ENCODE measurements around the gene PGLYRP2. TPM values are rescaled to one million over a fixed set of nuclear protein-coding genes. Genes with fewer than 3 reads are reported as not detected.

The PGLYRP2 gene
- total RNA-seq, 3 donors from 2014 or later, result 5.6 to 6.2 TPM; not detected in 1

- Histone ChIP-seq H3K27ac (no peak overlapping the region), H3K36me3 (no peaks in the 10 kb centered on the region), H3K4me1 (no peaks in the 10 kb centered on the region), H3K9me3 (no peaks in the 10 kb centered on the region), H3K4me3 (no peak overlapping the region), H3K27me3 (no peaks in the 10 kb centered on the region)
- DNase-seq (ENCODE audit: low spot score in 2 of 2), result no peak
- intact Hi-C loops (cut with DNase I; ENCODE audit: low total_unique reads), result no loop called here
- TF ChIP-seq CTCF (IDR thresholded peaks at IDR 0.05) (no peak), POLR2AphosphoS5 (IDR thresholded peaks at IDR 0.05) (no peak), POLR2A (IDR thresholded peaks at IDR 0.05) (no peak)
Measured at GRCh38 chr19:15501596-15501995, 22.3 kb upstream of the PGLYRP2 start.

- Histone ChIP-seq H3K4me3 (no peak overlapping the region), H3K9me3 (no peaks in the 10 kb centered on the region), H3K27me3 (no peaks in the 10 kb centered on the region), H3K27ac (no peak overlapping the region), H3K36me3 (no peaks in the 10 kb centered on the region), H3K4me1 (no peaks in the 10 kb centered on the region)
- intact Hi-C loops (cut with DNase I; ENCODE audit: low total_unique reads), result no loop called here
- DNase-seq (ENCODE audit: low spot score in 2 of 2), result no peak
- TF ChIP-seq CTCF (IDR thresholded peaks at IDR 0.05) (no peak), POLR2A (IDR thresholded peaks at IDR 0.05) (no peak), POLR2AphosphoS5 (IDR thresholded peaks at IDR 0.05) (no peak)
Measured at GRCh38 chr19:15498910-15499309, 19.6 kb upstream of the PGLYRP2 start.

GRCh38 chr19:15498156-15498858 is 19.0 kb upstream of the PGLYRP2 start:
- no peak overlapping the region for H3K4me3 ChIP-seq
- H3K27me3 ChIP-seq, result no peaks in the 10 kb centered on the region
- H3K27ac ChIP-seq, result no peak overlapping the region
- DNase-seq (ENCODE audit: low spot score in 2 of 2), result no peak
- no peaks in the 10 kb centered on the region for H3K36me3 ChIP-seq
- intact Hi-C loops (cut with DNase I; ENCODE audit: low total_unique reads), result no loop called here
- TF ChIP-seq POLR2A (IDR thresholded peaks at IDR 0.05) (no peak), CTCF (IDR thresholded peaks at IDR 0.05) (no peak), POLR2AphosphoS5 (IDR thresholded peaks at IDR 0.05) (no peak)
- no peaks in the 10 kb centered on the region for H3K9me3 ChIP-seq
- no peaks in the 10 kb centered on the region for H3K4me1 ChIP-seq

- Histone ChIP-seq H3K4me1 (no peaks in the 10 kb centered on the region), H3K36me3 (no peaks in the 10 kb centered on the region), H3K9me3 (no peaks in the 10 kb centered on the region), H3K27ac (no peak overlapping the region), H3K4me3 (no peak overlapping the region), H3K27me3 (no peaks in the 10 kb centered on the region)
- no peak for DNase-seq (ENCODE audit: low spot score in 2 of 2)
- intact Hi-C loops (cut with DNase I; ENCODE audit: low total_unique reads), result no loop called here
- TF ChIP-seq CTCF (IDR thresholded peaks at IDR 0.05), result no peak
- TF ChIP-seq POLR2A (IDR thresholded peaks at IDR 0.05), result no peak
- TF ChIP-seq POLR2AphosphoS5 (IDR thresholded peaks at IDR 0.05), result no peak
Measured at GRCh38 chr19:15495151-15495550, 15.8 kb upstream of the PGLYRP2 start.

GRCh38 chr19:15488489-15489226 is 9.4 kb upstream of the PGLYRP2 start:
- H3K27ac ChIP-seq, result peak overlapping the region in 1 of 2 donors; percentile 26
- no peaks in the 10 kb centered on the region for H3K9me3 ChIP-seq
- H3K36me3 ChIP-seq, result no peaks in the 10 kb centered on the region
- no peak for TF ChIP-seq POLR2A (IDR thresholded peaks at IDR 0.05)
- no peak for TF ChIP-seq CTCF (IDR thresholded peaks at IDR 0.05)
- TF ChIP-seq POLR2AphosphoS5 (IDR thresholded peaks at IDR 0.05), result peak in 1 of 3 donors; percentile 11
- peak in 1 of 2 donors; percentile 67 for DNase-seq (ENCODE audit: low spot score in 2 of 2)
- no peak overlapping the region for H3K4me3 ChIP-seq
- no peaks in the 10 kb centered on the region for H3K27me3 ChIP-seq
- intact Hi-C loops (cut with DNase I; ENCODE audit: low total_unique reads), result no loop called here
- no peaks in the 10 kb centered on the region for H3K4me1 ChIP-seq
